GM19467 (cell line): ENCODE data around the gene ANKRD24.
"Not testable (repeated sequence)": the region's sequence is repeated elsewhere in the genome, so short reads cannot be mapped to it uniquely, and the experiment has no call there.

Experiments
- ATAC-seq: cut with Tn5 transposase; IDR thresholded peaks from one replicate; pipeline ENCODE4 v1.9.1; 2021; ENCODE audit warnings: mild to moderate bottlenecking, moderate library complexity; ENCODE audit not compliant: unreplicated experiment

ANKRD24 gene

DNA sequence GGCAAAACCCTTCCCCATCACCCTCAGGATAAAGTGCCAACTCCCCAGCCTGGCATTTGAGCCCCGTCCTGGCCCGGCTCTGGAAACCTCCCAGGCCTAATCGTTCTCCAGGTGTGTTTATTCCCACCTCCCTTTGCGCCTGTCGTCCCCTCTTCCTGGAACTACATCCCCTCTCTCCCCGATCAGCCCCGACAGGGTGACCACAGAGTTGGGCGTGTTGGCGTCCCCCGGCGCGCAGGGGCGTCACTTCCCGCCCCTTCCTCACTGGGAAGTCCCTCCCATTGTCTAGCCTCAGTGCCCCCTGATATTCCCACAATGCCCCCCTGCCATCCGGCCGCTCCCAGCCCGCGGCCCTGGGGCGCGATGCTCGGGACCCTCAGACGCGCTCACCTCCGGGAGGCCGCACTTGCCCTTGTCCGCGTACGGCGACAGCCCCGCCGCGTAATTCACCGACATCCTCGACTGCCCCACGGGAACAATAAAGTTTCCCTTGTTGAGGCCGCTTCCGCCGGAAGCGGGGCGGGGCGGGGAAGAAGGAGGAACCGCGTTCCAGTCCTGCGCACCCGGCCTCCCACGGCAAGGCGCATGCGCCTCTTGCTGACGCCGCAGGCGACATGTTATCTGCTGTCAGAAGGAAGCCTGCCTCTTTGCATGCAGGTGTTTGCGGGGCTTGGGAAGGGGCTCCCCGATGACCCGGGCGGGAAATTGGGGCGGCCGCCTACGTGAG is at the start of gene ANKRD24, which contains the start of gene SIRT6:
TSS of gene ANKRD24 (plus strand) at position 606 of the 727 bp plus-strand sequence. CDS start 3,737 bp downstream, outside the sequence.
TSS of gene SIRT6 (minus strand) at position 480 of the 727 bp plus-strand sequence. CDS start at position 456, 24 bp downstream.
- ATAC-seq = peak; percentile 68

DNA sequence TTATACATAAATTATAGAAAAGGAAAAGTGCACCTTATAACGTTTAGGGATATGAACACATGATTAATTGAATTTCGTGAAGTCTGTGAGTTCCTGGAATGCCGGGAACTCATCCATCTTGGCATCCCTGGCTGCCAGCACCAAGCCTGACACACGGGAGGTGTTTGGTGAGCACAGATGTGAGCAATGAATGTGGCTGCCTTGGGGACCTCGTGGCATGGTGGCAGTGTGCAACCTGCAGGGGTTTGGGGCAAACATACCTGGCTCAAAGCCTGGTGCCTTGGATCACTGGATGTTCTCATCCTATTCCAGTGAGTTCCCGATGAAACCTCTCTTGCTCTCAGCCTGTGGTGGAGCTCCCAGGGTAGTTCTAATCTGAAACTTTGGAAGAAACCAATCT is 48.1 kb upstream of the ANKRD24 start:
- ATAC-seq = no peak

DNA sequence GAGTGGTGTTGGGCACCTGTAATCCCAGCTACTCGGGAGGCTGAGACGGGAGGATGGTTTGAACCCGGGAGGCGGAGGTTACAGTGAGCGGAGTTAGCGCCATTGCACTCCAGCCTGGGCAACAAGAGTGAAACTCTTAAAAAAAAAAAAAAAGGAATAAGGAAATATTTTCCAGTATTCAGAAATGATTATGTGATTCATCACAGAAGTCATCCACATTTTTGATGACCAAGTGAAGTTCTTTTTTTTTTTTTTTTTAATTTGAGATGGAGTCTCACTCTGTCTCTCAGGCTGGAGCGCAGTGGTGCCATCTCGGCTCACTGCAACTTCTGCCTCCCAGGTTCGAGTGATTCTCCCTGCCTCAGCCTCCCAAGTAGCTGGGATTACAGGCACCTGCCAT is 47.1 kb upstream of the ANKRD24 start:
- not testable (repeated sequence) for ATAC-seq

DNA sequence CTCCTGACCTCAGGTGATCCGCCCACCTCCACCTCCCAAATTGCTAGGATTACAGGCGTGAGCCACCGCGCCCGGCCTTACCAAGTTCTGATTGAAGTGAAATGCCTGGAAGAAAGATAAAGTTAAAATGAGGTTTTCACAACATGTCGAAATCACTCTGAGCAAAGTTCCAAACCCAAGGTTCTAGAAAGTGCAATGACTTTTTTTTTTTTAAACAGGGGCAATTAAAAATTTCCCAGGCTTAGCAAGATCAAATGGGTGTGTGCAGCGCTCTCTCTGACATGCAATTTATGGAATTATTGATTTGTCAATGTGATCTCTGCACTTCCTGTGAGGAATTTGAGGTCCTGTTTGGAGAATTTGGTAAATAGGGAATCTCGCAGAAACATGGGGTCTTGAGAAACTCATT is 45.8 kb upstream of the ANKRD24 start:
- no peak for ATAC-seq

DNA sequence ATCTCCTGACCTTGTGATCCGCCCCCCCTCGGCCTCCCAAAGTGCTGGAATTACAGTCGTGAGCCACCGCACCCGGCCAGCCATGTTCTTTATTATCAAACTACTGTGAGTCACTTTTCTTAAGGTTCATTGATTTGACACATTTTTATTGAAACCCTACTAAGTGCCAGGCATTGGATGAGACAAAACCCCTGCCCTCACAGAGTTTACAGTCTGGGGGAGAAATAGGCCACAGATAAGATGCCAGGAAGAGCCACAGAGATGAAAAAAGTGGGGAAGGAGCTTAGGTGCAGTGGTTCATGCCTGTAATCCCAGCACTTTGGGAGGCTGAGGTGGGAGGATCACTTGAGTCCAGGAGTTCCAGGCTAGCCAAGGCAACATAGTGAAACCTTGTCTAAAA is 44.0 kb upstream of the ANKRD24 start:
- ATAC-seq = no peak

DNA sequence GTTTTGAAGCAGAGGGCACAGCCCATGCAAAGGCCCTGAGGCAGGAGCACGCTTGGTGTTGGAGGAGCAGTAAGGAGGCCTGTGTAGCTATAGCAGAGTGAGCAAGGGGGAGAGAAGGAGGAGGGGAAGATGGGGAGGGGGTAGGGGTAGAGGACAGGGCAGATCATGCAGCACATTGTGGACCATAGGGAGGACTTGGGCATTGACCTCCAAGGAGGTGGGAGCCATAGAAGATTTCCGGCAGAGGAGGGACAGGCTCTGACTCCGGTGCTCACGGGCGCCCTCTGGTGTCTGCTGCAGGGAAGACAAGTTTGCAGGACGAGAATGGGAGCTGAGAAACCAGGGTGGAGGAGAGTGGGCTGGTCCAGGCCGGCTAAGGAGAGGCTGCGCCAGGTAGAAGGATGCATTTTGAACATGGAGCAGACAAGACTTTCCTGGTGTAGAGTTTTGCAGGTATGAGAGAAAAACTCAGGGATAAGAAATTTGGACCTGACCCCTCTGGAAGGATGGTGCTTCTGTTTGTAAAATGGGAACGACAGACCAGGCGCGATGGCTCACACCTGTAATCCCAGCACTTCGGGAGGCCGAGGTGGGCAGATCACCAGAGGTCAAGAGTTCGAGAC is 42.8 kb upstream of the ANKRD24 start:
- ATAC-seq = no peak

DNA sequence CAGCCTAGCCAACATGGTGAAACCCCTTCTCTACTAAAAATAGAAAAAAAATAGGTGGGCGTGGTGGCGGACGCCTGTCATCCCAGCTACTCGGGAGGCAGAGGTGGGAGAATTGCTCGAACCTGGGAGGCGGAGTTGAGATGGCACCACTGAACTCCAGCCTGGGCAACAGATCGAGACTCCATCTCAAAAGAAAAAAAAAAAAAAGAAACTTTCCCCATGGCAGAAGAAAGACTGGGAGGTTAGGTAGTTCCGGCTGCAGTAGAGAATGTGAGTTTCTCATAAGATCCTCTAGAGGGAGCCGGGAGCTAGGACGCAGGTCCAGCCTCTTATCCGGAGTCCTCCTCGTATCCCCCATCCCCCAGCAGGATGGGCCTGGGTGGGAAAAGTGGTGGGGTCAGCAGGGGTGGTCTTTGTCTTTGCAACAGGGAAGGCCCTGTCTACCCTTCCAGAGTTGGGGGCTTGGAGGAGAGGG is 42.2 kb upstream of the ANKRD24 start:
- ATAC-seq = no peak

DNA sequence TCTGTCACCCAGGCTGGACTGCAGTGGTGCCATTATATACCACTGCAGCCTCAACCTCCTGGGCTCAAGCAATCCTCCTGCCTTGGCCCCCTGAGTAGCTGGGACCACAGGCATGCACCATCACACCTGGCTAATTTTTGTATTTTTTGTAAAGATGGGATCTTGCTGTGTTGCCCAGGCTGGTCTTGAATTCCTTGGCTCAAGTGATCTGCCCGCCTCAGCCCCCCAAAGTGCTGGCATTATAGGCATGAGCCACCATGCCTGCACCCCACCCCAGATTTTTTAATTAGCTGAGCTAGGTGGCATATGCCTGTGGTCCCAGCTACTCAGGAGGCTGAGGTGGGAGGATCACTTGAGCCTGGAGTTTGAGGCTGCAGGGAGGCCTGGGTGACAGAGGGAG is 39.6 kb upstream of the ANKRD24 start:
- not testable (repeated sequence) for ATAC-seq

DNA sequence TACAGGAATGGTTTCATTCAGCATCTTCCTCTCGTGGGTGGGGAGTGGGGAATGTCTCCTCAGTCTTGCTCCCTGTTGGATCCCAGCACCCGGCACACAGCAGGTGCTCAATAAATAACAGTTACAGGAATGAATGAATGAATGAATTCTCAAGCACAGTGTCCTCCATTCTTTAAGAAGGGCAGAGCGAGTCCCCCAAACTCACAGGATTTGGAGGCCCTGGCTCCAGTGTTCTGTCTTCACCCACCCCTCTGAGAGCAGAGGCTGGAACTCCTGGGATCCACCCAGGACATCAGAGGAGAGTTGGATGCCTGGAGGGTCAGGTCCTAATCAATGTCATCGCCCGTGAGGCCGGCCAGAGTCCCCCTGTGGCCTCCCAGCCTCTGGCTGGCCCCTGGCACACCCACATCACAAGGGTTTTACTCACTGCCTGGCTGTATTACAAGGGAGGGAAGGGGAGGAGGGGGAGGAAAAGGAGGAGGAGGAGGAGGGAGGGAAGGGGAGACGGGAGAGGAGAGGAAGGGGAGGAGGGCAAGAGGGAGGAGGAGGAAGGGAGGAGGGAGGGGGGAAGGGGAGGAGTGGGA is 37.7 kb upstream of the ANKRD24 start:
- no peak for ATAC-seq

DNA sequence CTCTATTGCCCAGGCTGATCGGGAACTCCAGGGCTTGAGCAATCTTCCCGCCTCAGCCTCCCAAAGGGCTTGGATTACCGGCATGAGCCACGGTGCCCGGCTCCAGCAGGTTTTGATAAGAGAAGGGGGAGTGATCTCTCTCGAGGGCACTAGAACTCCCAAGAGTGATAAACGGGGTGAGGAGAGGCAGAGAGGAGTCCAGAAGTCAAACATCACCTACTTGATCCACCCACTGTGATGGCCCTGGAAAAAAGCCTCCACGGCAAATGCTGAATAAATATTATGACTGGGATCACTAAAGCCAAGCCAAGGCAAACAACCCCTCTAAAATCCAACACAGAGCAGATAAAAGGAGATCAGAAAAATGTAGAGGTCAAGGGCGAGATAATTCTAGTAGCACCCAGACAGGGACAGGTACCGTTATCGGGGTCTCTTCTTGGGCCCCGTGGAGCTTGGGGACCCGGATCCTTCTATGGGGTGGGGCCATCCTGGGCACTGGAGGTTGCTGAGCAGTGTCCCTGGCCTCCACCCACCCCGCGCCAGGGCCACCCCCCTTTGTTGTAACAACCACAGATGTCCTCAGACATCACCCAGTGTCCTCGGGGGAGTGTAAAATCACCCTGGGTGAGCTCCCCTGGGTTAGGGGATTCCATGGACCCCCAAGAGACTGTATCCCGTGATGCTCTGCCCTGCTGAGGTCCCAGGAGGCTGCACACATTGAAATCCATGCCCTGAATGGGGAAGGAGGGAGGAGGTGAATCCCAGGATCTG is 32.8 kb upstream of the ANKRD24 start:
- no peak for ATAC-seq

DNA sequence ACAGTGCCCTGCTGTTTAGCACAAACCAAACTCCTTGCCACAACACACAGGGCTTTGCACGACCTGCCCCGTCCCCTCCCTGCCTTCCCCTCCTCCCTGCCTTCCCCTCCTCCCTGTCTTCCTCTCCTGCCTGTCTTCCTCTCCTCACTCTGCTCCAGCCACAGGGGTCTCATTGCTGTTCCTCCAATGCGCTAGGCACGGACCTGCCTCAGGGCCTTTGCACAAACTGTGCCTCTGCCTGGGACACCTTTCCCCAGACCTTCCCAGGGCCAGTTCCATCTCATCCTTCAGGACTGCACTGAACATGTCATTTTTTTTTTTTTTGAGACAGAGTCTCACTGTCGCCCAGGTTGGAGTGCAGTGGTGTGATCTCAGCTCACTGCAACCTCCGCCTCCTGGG is 30.9 kb upstream of the ANKRD24 start:
- ATAC-seq = no peak

DNA sequence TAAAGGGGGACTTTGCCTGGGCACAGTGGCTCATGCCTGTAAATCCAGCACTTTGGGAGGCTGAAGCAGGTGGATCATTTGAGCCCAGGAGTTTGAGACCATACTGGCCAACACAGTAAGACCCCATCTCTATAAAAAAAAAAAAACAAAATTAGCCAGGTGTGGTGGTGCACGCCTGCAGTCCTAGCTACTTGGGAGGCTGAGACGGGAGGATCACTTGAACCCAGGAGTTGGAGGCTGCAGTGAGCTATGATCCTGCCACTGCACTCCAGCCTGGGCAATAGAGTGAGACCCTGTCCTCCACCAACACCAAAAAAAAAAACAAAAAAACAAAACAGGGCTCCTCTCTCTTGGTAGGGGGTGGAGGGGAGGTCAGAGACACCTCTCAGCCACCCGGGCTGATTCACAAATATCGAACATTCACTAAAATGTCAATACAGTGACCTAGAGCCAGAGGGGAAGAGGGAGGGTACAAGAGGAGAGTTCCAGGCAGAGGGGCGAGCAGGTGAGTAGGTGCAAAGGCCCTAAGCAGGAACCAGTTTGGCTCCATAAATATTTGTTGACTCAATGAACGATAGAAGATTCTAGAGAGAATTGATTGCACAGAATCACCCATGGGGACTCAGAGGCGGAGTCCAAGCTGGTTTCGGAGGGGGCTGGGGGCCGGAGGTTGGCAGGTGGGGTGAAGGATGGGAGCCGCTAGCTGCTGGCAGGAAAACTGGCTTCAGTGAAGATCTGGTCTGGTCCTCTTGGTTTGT is 30.1 kb upstream of the ANKRD24 start:
- no peak for ATAC-seq

DNA sequence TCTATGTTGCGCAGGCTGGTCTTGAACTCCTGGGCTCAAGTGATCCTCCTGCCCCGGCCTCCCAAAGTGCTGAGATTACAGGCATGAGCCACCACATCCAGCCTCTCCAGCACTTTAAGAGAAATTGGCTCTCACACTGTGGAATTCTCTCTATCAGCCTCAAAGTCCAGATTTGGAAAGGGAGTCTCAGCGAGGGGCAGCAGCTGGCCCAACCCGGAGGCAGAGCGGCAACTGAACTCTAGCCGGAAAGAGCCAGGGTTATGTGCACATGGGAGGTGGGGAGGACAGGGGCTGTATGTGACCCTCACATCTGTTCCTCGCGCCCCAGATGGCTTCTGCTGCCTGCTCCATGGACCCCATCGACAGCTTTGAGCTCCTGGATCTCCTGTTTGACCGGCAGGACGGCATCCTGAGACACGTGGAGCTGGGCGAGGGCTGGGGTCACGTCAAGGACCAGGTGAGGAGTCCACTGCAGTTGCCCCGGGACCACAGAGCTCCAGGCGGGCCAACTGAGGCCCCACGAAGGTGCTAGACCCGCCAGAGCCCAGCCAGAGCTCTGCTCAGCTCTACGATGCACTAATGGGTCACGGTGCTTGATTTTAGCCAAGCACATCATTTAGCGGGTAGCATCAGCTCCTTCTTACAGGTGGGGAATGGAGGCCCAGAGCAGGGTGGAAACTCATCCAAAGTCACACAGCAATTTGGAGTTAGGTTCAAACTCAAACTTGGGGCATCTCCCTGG is 27.7 kb upstream of the ANKRD24 start:
- ATAC-seq = no peak

DNA sequence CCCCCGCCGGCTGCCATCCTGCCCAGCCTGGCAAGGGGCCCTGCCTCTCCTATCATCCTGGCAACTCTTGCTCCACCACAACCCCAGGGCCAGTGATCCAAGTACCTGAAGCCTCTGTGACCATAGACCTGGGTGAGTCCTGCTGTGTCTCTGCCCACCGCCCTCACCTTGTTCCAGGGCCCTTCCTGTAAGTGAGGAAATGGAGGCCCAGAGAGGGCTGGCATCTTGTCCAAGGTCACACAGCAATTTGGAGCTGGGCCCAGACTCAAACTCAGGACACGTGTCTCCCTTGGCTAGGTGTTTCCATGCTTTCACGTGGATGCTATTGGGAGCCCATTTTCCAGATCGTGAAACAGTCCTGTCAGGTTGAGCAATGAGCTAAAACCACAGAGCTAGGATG is 25.3 kb upstream of the ANKRD24 start:
- ATAC-seq = no peak

DNA sequence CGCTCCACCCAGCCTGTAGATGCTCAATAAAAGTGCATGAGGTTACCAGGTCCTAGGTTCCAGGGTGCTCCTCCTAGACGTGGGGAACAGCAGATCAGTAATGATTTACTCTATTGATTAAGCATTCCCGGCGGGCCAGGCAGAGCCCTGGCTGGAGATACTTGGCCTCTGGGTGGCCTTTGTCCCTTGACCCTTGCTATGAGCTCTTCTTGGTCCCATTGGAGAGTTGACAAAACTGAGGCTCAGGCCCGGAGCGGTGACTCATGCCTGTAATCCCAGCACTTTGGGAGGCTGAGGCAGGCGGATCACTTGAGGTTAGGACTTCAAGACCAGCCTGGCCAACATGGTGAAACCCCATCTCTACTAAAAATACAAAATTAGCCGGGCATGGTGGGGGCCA is 24.5 kb upstream of the ANKRD24 start:
- not testable (repeated sequence) for ATAC-seq

DNA sequence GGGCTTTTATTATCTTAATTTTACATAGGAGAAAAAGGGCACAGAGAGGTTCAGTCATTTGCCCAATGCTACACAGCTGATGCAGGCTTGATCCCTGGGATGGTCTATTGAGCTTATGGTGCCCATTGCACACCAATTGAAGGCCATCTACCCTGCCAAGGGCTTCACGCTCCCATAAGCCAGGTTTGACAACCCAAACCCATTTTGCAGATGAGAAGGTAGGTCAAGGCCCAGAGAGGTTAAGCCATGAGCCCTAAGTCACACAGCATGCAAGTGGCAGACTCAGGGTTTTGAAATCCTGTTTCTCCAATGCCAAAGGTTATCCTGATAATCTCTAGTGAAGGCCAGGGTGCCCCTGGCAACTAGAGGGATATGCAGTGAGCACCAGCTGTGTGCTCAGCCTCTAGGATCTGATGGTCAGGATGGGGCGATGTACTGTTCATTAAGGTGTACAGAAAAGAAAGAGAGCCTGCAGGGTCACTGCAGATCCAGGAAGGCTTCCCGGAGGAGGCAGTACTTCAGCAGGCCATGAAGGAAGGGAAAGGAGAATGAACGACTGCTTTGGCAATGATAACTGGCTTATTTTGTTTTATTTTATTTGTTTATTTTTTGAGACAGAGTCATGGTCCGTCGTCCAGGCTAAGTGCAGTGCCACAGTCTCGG is 20.9 kb upstream of the ANKRD24 start:
- no peak for ATAC-seq

DNA sequence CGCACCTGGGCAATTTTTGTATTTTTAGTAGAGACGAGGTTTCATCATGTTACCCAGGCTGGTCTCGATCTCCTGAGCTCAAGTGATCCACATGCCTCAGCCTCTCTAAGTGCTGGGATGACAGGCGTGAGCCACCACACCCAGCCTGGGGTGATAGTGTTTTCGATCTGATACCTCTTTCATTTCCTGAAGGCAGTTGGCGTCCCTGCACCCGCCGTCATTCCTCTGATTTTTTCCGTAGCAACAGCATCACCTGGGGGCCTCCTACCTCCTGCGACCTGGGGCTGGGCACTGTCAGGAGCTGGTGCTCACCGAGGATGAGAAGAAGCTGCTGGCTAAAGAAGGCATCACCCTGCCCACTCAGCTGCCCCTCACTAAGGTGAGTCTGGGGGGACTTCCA is 18.2 kb upstream of the ANKRD24 start:
- ATAC-seq = no peak

DNA sequence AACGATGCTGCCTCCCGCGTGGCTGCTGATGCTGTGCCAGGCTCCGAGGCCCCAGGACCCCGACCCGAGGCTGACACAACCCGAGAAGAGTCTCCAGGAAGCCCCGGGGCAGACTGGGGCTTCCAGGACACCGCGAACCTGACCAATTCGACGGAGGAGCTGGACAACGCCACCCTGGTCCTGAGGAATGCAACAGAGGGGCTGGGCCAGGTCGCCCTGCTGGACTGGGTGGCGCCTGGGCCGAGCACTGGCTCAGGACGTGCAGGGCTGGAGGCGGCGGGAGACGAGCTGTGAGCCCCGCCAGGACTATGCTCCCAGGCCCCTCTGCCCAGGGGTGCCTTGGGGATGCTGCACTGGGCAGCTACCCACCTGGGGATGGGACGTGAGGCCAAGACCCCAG is 10.8 kb upstream of the ANKRD24 start:
- no peak for ATAC-seq

DNA sequence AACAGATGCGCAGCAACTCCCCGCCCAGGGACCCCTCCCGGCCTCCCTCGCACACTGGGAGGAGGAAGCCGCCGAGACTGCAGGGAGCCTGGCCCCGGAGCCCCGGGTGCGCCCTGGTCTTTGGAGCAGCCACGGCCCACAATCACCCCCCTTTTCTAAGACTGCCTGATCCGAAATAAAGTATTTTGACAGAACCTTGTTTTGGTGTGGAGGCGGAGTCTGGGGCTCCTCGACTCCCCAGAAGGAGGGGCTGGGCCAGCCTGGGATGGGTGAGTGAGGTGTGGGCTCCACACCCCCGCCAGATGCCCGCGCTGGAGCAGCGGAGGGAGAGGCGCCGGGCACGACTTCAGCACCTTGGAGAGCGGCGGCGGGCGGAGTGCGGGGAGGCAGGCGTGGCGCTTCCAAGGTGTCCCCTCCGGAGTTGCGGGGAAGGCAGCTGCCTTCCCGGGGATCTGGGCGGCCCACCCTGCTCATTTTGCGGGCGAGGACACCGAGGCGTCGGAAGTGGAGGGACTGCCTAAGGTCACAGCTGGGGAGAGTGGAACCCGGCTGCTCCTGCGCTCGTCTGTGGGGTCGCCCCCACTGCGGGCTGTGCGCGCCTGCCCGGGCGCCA is 9.5 kb upstream of the ANKRD24 start:
- ATAC-seq = no peak
